ENCODE data around the gene TMC1. TPM values are rescaled to one million over a fixed set of nuclear protein-coding genes. Genes with fewer than 3 reads are reported as not detected.

Gene TMC1
- total and polyA plus RNA-seq, 11 donors, result 0.07 to 0.75 (median 0.33) TPM; not detected in 5

- no peaks in the 10 kb centered on the region for H3K27me3 ChIP-seq
- H3K27ac ChIP-seq, result peak overlapping the region in 10 of 12 donors; percentile 49 to 86 (median 65)
- no peaks in the 10 kb centered on the region for H3K9me3 ChIP-seq
- peak in 2 of 4 donors; percentile 30 to 43 for ATAC-seq
- no peaks in the 10 kb centered on the region for H3K36me3 ChIP-seq
- DNase-seq, result no peak
- H3K4me3 ChIP-seq, result peak overlapping the region in 1 of 12 donors; percentile 30
- H3K4me1 ChIP-seq, result peaks cover 0 to 51% (median 23%) of the 10 kb centered on the region in 12 donors
- intact Hi-C loops (cut with DNase I), result loop anchor here in 3 of 10 donors (5.0 kb wide), 5 partner anchors 49 to 269 kb away; partner anchors contain the start of gene ZFAND5 (in 2 of the 3)
- TF ChIP-seq POLR2A (IDR thresholded peaks at IDR 0.05) (no peak), CTCF (IDR thresholded peaks at IDR 0.05) (no peak)
- 75 to 84% (median 78%) methylated on average over 2 of the region's 2 CpGs for WGBS, 4 donors
Measured at GRCh38 chr9:72576087-72576486, 54.7 kb downstream of the TMC1 start.

- Histone ChIP-seq H3K36me3 (no peaks in the 10 kb centered on the region), H3K9me3 (no peaks in the 10 kb centered on the region), H3K4me1 (peaks cover 0 to 52% (median 23%) of the 10 kb centered on the region in 12 donors), H3K27me3 (no peaks in the 10 kb centered on the region), H3K4me3 (peak overlapping the region in 7 of 12 donors; percentile 15 to 51 (median 34)), H3K27ac (peak overlapping the region; percentile 26 to 86 (median 60))
- 7 to 18% (median 11%) methylated on average over 4 of the region's 4 CpGs for WGBS, 4 donors
- TF ChIP-seq CTCF (IDR thresholded peaks at IDR 0.05) (no peak), POLR2A (IDR thresholded peaks at IDR 0.05) (no peak)
- intact Hi-C loops (cut with DNase I), result loop anchor here in 4 of 10 donors (1.0 to 5.0 kb wide), 6 partner anchors 50 to 270 kb away; partner anchors contain the start of gene ZFAND5 (in 3 of the 4)
- ATAC-seq (peak; percentile 43 to 84 (median 78)), DNase-seq (peak in 2 of 5 donors; percentile 22 to 48)
Measured at GRCh38 chr9:72577212-72577753, 55.9 kb downstream of the TMC1 start.

DNA sequence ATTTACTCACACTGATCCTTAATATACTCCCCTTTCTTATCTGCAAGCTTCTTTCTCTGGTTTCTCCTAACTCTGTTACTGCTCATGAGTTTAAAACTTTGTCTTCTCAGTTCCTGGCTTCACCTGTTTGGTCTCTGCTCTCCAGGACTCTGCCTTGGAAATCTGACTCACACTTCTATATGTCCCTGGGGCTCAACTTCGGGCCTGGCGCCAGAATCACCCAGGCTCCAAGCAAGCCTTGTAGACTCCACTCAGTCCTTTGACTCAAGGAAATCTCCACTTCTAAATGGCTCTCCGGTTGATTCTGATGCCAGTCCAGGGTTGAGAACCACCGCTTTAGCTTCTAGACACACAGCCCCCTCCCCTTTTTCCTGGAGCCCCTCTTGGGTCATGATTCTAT is 57.8 kb downstream of the TMC1 start:
- Histone ChIP-seq H3K9me3 (no peaks in the 10 kb centered on the region), H3K36me3 (no peaks in the 10 kb centered on the region), H3K4me1 (peaks cover 0 to 55% (median 23%) of the 10 kb centered on the region in 12 donors), H3K4me3 (peak overlapping the region in 4 of 12 donors; percentile 33 to 51 (median 37)), H3K27ac (peak overlapping the region in 9 of 12 donors; percentile 49 to 86 (median 67)), H3K27me3 (no peaks in the 10 kb centered on the region)
- 60 to 77% (median 71%) methylated on average over 4 of the region's 4 CpGs for WGBS, 4 donors
- DNase-seq (peak in 4 of 5 donors; percentile 29 to 58 (median 34)), ATAC-seq (no peak)
- TF ChIP-seq CTCF (IDR thresholded peaks at IDR 0.05) (no peak), POLR2A (IDR thresholded peaks at IDR 0.05) (no peak)
- intact Hi-C loops (cut with DNase I), result loop anchor here in 3 of 10 donors (5.0 kb wide), 5 partner anchors 52 to 272 kb away; partner anchors contain the start of gene ZFAND5 (in 2 of the 3)

- Histone ChIP-seq H3K9me3 (no peaks in the 10 kb centered on the region), H3K36me3 (no peaks in the 10 kb centered on the region), H3K4me3 (no peak overlapping the region), H3K27me3 (no peaks in the 10 kb centered on the region), H3K27ac (peak overlapping the region in 4 of 12 donors; percentile 54 to 86 (median 70)), H3K4me1 (peaks cover 0 to 55% (median 23%) of the 10 kb centered on the region in 12 donors)
- DNase-seq, result no peak
- 85 to 93% (median 89%) methylated on average over 3 of the region's 3 CpGs for WGBS, 4 donors
- ATAC-seq, result no peak
- intact Hi-C loops (cut with DNase I), result loop anchor here in 3 of 10 donors (5.0 to 10.0 kb wide), 6 partner anchors 53 to 273 kb away; partner anchors contain the start of genes ZFAND5 (in 2 of the 3) and TMC1 (in 1 of the 3)
- no peak for TF ChIP-seq POLR2A (IDR thresholded peaks at IDR 0.05)
- TF ChIP-seq CTCF (IDR thresholded peaks at IDR 0.05), result no peak
Measured at GRCh38 chr9:72579880-72580550, 58.6 kb downstream of the TMC1 start.
